NCI-H2029 treated with DMSO at 0.1 percent for 48 hours (cell line): ENCODE results near the gene NME5.
"Not testable (repeated sequence)": the region's sequence is repeated elsewhere in the genome, so short reads cannot be mapped to it uniquely, and the experiment has no call there.

Experiments used
- DNase-seq: peaks from one replicate; lab custom pipeline; 2025; lab: John Stamatoyannopoulos, UW

NME5 gene, protein sequence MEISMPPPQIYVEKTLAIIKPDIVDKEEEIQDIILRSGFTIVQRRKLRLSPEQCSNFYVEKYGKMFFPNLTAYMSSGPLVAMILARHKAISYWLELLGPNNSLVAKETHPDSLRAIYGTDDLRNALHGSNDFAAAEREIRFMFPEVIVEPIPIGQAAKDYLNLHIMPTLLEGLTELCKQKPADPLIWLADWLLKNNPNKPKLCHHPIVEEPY

DNA sequence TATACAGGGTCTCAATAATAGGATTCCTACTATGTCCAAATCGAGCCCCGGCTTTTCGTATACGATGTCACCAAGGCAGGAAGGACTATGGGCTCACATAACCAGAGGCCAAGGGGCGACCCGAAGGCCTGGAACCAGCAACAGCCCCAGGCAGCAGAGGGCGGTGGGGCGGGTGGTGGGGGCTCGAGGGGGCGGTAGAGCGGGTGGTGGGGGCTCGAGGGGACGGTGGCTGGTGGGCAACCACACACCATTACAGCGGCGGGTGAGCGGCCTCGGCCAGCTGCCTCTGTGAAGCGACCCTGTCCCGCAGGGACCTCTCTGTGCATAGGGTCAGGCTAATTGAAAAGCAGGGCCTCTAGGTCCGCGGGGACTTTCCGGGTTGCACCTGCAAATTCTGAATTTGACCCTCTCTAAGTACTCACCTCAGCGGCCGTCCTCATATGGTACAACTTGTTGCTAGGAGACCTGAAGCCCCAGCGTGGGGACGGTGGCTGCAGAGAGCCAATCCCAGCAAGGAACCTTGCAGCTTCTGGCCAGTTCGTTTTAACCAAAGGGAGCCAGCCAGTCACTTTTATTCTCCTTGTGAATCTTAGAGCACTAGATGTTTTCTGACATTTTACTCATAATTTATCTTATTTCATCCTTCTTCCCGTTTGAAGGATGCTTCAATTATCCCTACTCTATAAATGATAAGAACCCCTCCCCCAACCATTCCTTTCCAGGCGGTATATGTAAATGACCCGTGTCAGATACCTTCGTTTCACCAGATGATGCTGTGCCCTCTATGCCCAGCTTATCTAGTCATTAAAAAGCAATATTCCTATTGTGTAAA is at the start of gene NME5:
NME5 (minus strand) TSS at position 480 of the 832 bp plus-strand sequence. CDS start 648 bp downstream, outside the sequence.
- peak; percentile 55 for DNase-seq

DNA sequence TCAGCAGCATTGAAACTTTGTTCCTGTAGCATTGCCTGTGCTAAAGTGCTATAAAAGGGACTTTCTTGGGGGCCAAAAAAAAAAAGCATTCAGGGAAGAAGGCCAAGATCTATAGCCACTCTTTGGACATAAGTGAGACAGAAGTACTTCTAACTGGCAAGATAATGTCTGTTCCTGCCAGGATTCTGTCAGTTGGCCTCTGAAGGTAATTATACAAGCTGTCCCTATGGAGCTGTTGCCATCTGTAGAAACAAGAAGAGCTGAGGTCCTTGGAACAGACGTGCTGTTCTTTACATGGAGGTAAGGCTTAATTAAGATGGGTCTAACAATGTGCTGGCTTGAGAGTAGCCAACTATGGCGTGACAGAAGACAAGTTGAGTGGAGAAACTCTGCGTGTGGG is 49.4 kb upstream of the NME5 start:
- DNase-seq: no peak

DNA sequence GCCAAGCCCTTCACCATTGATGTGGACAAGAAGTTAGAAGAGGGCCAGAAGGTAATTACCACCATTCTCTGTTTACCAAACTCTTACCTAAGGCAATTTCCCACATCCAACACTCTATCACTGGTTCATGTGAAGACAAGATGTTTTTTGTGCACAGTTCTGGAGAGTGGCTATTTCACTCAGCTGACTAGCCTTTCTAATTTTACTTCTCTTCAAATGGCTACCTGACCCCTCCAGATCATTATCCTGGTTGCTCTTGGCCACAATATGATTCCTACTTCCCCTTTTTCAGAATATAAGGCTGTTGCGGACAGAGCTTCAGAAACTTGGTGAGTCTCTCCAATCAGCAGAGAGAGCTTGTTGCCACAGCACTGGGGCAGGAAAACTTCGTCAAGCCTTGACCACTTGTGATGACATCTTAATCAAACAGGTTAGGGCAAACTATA is 46.8 kb upstream of the NME5 start:
- no peak for DNase-seq

DNA sequence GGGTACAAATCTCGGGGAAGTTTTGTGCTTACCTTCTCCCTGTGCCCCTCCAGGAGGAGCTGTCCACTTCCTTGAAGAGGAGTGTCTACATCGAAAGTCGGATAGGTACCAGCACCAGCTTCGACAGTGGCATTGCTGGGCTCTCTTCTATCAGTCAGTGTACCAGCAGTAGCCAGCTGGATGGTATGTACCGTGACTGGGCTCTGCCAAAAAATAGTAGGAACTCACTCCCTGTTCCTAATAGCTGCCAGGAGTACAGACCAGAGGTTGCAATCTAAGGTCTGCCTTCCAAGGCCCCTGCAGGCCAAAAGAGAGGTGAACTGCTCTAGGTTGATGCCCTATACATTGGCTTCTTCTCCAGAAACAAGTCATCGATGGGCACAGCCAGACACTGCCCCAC is 43.6 kb upstream of the NME5 start:
- no peak for DNase-seq

DNA sequence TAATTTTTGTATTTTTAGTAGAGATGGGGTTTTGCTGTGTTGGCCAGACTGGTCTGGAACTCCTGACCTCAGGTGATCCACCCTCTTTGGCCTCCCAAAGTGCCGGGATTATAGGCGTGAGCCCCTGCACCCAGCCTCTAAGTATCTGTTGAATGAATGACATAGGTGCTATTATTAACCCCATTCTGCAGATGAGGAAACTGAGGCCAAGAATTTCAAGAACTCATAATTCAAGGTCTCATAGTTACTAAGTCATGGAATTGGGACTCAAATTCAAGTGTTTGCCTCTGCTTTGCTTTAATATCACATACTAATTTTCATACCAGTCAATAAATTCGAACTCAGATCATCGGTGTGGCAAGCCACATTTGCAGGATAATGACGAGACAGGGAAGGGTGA is 41.6 kb upstream of the NME5 start:
- DNase-seq: no peak

DNA sequence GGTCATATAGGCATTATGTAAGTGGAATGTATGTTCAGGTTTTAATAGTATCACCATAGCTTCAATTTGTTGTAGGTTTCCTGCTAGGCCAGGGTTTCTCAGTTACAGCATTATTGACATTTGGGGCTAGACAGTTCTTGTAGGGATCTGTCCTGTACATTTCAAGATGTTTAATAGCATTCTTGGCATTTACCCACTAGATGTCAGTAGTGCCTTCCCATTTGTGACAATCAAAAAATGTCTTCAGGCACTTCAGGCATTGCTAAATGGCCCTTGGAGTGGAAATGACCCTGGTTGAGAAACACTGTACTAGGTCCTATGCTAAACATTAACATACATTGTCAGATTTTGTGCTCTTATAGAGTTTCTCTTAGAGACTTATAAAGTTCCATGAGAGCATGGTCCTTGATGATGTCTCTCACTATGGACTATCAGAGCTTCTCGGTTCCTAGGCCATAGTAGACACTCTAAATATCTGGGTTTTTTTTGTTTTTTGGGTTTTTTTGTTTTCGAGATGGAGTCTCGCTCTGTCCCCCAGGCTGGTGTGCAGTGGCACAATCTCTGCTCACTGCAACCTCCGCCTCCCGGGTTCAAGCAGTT is 41.1 kb upstream of the NME5 start:
- peak; percentile 36 for DNase-seq

DNA sequence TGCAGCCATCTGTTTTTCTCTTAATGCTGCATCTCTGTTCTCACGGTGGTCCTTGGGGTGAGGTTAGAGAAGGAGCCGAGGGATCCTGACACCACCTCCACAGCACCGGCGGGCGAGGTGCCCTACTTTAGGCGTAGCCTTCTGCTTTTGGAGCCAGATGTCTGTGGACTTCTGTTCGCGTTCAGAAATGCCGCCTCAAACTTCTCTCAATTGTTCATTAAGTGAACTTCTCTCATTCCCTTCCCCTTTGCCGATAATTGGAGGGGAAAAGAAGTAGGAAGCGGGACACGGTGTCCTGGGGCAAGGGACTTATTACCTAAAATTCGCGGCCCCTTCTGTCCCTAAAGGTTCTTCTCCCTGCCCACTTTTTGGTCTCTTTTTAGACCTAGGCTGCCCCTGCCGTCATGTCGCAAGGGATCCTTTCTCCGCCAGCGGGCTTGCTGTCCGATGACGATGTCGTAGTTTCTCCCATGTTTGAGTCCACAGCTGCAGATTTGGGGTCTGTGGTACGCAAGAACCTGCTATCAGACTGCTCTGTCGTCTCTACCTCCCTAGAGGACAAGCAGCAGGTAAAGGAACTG is 40.1 kb upstream of the NME5 start:
- DNase-seq: no peak

DNA sequence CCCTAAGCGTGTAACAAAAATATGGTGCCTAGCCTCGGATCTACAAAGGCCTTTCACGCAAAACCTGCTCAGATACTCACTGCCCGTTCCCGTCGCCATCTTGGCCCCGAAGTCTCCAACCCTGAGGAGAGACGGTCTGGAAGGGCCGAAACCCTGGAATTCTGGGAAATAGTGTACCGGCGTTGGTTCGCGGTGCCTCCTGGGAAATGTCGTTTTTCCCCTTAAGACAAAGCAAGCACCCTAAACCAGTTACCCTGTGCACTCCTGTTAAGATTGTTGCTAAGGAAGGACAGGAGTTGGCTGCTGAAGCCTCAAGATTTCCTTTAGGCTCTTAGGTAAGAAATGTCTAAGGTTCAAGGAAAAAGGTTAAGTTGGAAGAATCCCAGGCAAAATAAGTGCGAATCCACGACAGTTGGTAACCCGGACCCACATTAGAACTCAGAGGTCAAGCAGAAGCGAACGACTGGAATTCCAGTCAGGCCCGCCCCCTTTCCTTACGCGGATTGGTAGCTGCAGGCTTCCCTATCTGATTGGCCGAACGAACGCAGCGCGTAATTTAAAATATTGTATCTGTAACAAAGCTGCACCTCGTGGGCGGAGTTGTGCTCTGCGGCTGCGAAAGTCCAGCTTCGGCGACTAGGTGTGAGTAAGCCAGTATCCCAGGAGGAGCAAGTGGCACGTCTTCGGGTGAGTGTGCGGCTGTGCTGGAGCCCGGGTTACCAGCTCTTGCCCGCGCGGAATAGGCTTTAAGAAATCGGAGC is 39.5 kb upstream of the NME5 start, which contains the start of the genes BRD8 and KIF20A:
BRD8 (minus strand) TSS at position 115 of the 761 bp plus-strand sequence; CDS start at position 99, 16 bp downstream.
KIF20A (plus strand) TSS at position 597 of the 761 bp plus-strand sequence. CDS start 569 bp downstream, outside the sequence.
- DNase-seq: peak; percentile 99

DNA sequence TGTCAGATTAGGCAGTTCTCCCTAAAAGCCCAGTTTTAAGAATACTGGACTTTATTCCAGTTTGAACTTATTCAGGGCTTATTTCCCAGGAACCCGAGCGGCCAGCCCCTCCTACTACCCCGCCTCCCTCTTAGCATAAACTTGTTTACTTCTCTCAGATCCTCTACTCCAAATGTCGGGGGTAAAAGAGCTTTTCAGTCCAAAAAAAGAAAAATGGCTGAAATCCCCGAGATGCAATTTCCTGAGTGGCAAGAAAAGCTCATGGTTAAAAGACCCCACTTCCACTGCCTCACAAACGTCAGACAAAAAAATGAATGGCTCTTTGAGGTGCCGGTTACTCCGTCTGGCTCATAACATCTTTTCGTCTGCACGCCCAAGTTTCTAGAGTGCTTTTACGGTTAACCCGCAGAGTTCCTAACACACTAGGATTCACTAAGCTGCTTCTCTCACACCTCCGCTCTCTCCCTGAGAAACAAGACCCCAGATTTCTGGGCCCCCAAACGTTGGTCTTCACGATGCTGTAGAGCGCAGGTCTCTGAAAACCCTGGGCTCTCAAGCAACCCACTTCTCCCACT is 38.8 kb upstream of the NME5 start:
- no peak for DNase-seq

DNA sequence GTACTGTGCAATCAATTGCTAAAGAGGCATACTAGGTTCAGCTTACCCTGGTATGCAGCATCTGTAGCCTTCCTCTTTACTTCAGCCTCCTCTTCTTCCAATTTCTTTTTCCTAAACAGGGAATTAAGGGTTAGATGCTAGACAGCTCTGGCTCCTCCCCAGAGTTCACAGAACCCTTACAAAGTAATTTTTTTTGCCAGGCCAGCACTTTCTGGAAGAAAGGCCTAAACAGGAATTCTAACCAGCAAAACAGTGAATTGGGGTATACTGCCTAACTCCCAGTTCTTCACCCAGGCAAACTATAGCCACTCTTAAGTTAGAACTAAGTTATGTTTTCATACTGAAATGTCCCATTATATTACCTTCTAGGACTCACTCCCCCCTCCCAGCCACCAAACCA is 31.1 kb upstream of the NME5 start:
- no peak for DNase-seq

DNA sequence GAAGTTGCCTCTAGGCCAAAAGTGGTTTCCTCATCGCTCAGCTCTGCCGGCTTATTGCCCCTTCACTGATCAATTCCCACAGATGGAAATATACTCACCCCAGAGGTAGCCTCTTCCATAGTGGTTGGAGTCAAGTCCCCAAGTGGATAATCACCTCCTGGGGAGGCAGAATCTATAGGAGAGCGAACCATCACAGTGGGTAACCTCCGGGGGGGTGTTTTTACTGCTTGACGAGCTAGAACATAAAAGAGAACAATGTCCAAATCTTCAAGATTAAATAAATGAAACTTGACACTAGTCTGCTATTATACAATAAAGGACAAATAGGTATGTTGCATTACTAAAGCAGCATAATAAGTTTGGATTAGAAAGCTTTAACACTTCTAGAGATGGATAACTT is 29.9 kb upstream of the NME5 start:
- DNase-seq: no peak

DNA sequence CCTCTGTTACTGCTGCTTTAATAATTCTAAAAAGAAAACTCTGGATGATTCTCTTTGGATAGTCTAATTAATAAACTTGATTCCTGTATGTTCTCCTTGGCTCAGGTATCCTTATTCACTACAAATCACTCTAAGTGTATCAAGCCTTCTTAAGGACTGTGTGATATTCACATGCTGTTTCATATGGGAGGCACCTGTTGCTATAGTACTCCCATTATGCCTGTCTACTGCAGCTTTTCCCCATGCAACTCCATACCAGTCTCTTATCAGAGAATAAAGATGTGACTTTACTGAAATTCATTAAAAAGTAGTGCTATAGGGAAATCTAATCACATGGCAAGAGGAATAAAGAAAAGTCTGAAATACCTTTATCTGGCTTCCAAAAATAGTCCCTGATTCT is 24.5 kb upstream of the NME5 start:
- DNase-seq: no peak

DNA sequence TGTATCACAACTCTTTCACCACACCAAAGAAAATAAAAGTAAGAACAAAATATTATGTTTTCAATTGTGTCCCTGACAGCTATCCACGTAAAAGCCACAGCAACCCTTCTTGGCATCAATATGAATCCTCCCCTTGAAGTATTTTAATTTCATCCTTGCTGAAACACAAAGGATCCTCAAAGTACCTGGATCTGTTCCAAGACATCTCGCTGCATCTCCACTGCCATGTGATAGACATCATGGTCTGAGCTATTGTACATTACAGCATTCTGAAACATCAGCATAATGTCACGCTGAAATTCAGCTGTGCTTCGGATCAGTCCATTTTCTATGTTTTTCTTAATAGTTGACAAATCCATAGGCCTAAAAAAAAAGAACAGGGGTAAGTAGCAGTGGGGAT is 21.5 kb upstream of the NME5 start:
- no peak for DNase-seq

DNA sequence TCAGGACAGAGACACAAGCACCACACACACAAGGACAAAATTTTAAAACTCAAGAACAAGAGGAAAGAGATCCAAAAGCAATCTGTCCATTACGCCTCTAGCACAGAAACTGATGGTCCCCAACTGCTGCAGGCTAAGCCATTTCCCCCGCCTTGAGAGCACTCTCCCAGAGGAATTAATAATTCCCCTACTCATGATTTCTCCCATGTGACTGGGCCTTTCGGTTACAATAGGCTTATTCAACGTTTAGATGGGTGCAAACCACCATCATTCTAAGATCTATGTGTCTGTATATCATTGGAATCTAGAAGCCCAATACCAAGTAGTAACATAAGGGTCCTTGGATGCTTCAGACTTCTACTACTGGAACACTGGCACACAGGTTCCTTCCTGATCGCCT is 20.4 kb upstream of the NME5 start:
- no peak for DNase-seq

DNA sequence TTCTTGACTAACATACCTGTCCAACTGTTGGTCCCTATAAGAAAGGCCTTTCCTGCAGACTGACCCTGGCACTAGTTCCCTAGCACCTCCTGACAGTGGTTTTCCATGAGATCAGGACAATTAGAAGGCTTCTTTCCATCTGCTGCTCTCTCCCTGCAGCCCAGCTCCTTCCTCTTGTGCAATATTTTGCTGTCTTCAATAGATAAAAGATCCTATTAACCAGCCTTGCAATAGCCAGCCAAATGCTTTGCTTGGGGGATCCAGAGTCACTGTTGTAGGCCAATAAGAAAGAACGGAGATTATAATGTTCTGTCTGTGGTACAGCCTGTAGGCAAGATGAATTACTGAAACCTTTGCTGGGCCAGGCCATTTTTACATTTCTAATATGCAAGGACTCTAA is 18.4 kb upstream of the NME5 start:
- no peak for DNase-seq

DNA sequence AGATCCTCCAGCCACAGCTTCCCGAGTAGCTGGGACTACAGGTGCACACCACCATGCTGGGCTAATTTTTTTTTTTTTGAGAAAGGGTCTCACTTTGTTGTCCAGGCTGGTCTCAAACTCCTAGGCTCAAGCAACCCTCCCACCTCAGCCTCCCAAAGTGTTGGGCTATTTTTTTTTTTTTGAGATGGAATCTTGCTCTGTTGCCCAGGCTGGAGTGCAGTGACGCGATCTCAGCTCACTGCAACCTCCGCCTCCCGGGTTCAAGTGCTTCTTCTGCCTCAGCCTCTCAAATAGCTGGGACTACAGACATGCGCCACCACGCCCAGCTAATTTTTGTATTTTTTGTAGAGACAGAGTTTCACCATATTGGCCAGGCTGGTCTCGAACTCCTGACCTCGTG is 16.7 kb upstream of the NME5 start:
- not testable (repeated sequence) for DNase-seq

DNA sequence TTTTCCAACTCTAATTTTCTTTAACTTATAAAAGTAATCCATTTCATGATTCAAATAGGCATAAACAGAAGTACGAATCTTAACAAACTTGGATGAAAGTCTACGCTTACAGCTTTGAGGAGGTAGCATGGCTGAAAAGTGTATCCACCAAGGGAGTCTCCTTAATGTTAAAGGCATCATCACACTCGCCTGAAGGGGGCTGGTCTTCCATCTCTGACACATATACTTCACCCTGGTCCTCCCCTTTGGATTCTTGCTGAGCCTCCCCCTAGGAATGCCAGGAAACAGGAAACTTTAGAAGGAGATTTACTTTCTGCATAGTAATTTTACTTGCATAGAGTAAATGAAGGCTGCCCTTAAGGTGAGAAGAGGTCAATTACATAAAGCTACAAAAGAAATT is 10.3 kb upstream of the NME5 start:
- DNase-seq: no peak

DNA sequence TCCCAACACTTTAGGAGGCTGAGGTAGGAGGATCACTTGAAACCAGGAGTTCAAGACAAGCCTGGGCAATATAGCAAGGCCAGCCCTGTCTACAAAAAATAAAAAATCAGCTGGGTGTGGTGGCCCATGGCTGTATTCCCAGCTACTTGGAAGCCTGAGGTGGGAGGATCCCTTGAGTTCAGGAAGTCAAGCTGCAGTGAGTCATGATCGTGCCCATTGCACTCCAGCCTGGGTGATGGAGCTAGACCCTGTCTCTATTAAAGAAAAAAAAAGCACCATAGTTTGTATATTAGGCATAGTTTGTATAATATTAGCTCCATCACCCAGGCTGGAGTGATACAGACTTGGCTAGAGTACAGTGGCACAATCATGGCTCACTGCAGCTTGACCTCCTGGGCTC is 9.6 kb upstream of the NME5 start:
- DNase-seq: no peak

DNA sequence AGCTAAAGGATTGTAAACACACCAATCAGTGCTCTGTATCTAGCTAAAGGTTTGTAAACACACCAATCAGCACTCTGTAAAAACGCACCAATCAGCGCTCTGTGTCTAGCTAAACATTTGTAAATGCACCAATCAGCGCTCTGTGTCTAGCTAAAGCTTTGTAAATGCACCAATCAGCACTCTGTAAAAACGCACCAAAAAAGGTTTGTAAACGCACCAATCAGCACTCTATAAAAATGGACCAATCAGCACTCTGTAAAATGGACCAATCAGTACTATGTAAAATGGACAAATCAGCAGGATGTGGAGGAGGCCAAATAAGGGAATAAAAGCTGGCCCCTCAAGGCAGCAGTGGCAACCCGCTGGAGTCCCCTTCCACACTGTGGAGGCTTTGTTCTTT is 4.3 kb upstream of the NME5 start:
- DNase-seq: not testable (repeated sequence)

DNA sequence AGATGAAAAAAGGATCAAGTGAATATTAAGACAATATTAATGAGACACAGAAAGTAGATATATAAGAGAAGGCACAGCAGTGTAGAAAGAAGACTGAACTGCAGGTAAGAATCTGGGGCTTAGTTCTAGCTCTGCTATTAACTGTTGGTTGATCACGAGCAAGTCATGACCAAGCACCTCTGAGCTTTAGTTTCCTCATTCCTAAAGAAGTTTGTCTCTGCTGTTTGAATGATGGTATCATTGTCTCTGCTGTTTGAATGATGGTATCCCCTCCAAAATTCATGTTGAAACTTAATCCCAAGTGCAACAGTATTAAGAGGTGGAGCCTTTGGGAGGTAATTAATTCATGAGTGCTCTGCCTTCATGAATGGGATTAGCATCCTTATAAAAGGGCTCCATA is 2.5 kb upstream of the NME5 start:
- DNase-seq: no peak

DNA sequence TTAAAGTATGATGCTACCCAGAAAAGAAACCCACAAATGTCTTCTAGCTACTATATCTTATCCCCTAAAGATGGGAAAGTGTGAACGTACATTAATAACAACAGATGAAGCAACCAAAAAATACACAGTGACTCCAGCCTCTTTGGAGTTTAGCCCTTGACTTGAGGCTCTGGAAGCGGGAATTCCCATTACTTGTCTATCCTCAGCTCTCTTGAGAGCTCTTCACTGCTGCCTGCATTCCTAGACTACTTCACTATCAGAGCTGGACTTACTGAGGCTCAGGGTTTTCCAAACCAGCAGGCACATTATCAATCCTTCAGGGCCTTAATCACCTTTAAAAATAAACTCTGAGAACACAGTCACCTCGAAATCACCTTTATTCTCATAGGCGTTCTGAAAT is 1.0 kb upstream of the NME5 start:
- DNase-seq: no peak

DNA sequence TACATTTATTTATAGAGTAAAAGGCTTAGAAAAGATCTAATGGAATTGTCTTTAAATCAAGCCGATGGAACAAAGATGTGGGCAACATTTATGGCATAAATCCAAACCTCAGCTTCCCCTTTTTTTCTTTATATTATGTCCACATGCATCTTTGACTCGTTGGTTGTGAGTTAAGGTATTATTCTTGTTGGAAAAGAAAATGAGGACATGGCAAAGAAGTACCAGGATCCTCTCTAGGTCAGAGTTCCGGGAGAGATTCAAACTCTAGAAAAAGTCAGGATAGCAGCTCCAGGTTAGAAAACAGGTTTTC is 508 bp upstream of the NME5 start:
- DNase-seq: no peak
